Esophagus muscularis mucosa (tissue), 4 donors: ENCODE results near the gene OXER1. TPM values are rescaled to one million over a fixed set of nuclear protein-coding genes. Genes with fewer than 3 reads are reported as not detected.

Experiments
- DNase-seq: peaks from one replicate; pipeline ENCODE4 v3.0.0-alpha.2; 2017; ENCODE audit errors: extremely low spot score
- H3K27ac ChIP-seq, 4 donors: fragments of 200-600 bp; sonication (generic); replicated peaks in 1 of 4; 1 replicate in 3 of 4; 2 replicates in 1 of 4; pipeline ENCODE4 v1.5.1; 2016 to 2019; ENCODE audit warnings: mild to moderate bottlenecking in 1 of 4
- H3K27me3 ChIP-seq, 4 donors: fragments of 200-600 bp; sonication (generic); one replicate each; pipeline versions ENCODE4 v1.5.1 to v1.6.0; 2016 to 2019
- H3K36me3 ChIP-seq, 4 donors: fragments of 200-600 bp; sonication (generic); one replicate each; pipeline ENCODE4 v1.5.1; 2016 to 2019
- H3K4me1 ChIP-seq, 4 donors: fragments of 200-600 bp; sonication (generic); one replicate each; pipeline ENCODE4 v1.5.1; 2016 to 2019
- H3K4me3 ChIP-seq, 4 donors: fragments of 200-600 bp; sonication (generic); 1 replicate in 2 of 4; 2 replicates in 2 of 4; pipeline ENCODE4 v1.5.1; 2016 to 2019; ENCODE audit warnings: mild to moderate bottlenecking in 4 of 4, moderate library complexity in 1 of 4
- H3K9me3 ChIP-seq, 4 donors: fragments of 200-600 bp; sonication (generic); 1 replicate in 3 of 4; 2 replicates in 1 of 4; pipeline ENCODE4 v1.5.1; 2016 to 2019
- CTCF ChIP-seq, 3 experiments: fragments of 200-600 bp in 2 of 3; fragments of 450-650 bp in 1 of 3; sonication (generic) in 2 of 3; IDR thresholded peaks; one replicate each; pipeline ENCODE4 v1.5.1; 2017 to 2019; ENCODE audit warnings: antibody characterized with exemption in 3 of 3, mild to moderate bottlenecking in 2 of 3, moderate library complexity in 1 of 3
- EP300 ChIP-seq: sonication (generic); formaldehyde crosslinking; IDR thresholded peaks from one replicate; pipeline ENCODE4 v1.6.1; 2017; ENCODE audit warnings: antibody characterized with exemption
- POLR2A ChIP-seq: fragments of 450-650 bp; IDR thresholded peaks from one replicate; pipeline ENCODE4 v1.6.1; 2017; ENCODE audit warnings: antibody characterized with exemption, moderate library complexity, mild to moderate bottlenecking, low read depth
- POLR2AphosphoS5 ChIP-seq, 2 donors: sonication (generic); formaldehyde crosslinking; IDR thresholded peaks; one replicate each; pipeline ENCODE4 v1.6.1; 2017; ENCODE audit warnings: antibody characterized with exemption in 2 of 2
- WGBS: methylation state at CpG from one replicate; pipeline ENCODE4 v1.1.5; 2018; 5-methylcytosine and 5-hydroxymethylcytosine counted together
- intact Hi-C: fragments of 100-400 bp; cut with DNase I; formaldehyde crosslinking; loops from one replicate; pipeline ENCODE4 v1.15.1; 2023
- total RNA-seq, 4 donors: library from RNA; depleted of rRNA; stranded (reverse); fragments of >200 nt; gene quantifications; one replicate each; pipeline versions ENCODE4 v1.1.0 to v1.2.1, GENCODE V29; 2016

Gene OXER1
- total RNA-seq, 4 donors from 2014 or later, result 0.42 to 1.3 (median 0.61) TPM

GRCh38 chr2:42804891-42805290 lies 41.0 kb upstream of the OXER1 start:
- Histone ChIP-seq H3K36me3 (no peaks in the 10 kb centered on the region), H3K27ac (no peak overlapping the region), H3K9me3 (peaks cover 0 to under 1% (median 0%) of the 10 kb centered on the region in 4 donors), H3K27me3 (no peaks in the 10 kb centered on the region), H3K4me3 (no peak overlapping the region), H3K4me1 (peaks cover 5 to 23% (median 20%) of the 10 kb centered on the region in 4 donors)
- WGBS, result 80% methylated on average over 5 of the region's 5 CpGs
- DNase-seq, result no peak
- intact Hi-C loops, result no loop called here
- TF ChIP-seq POLR2AphosphoS5 (IDR thresholded peaks at IDR 0.05) (no peak), CTCF (IDR thresholded peaks at IDR 0.05) (no peak), EP300 (no peak), POLR2A (no peak)

- Histone ChIP-seq H3K4me1 (peaks cover 5 to 21% (median 19%) of the 10 kb centered on the region in 4 donors), H3K27ac (no peak overlapping the region), H3K27me3 (no peaks in the 10 kb centered on the region), H3K9me3 (no peaks in the 10 kb centered on the region), H3K36me3 (no peaks in the 10 kb centered on the region), H3K4me3 (no peak overlapping the region)
- 79% methylated on average over 3 of the region's 3 CpGs for WGBS
- TF ChIP-seq EP300, result no peak
- TF ChIP-seq CTCF (IDR thresholded peaks at IDR 0.05), result no peak
- TF ChIP-seq POLR2A, result no peak
- TF ChIP-seq POLR2AphosphoS5 (IDR thresholded peaks at IDR 0.05), result no peak
- DNase-seq, result no peak
- intact Hi-C loops, result no loop called here
Observed at GRCh38 chr2:42804338-42804737, 40.4 kb upstream of the OXER1 start.

- intact Hi-C loops, result no loop called here
- Histone ChIP-seq H3K4me3 (no peak overlapping the region), H3K4me1 (peaks cover 0 to 13% (median 11%) of the 10 kb centered on the region in 4 donors), H3K27ac (no peak overlapping the region), H3K27me3 (no peaks in the 10 kb centered on the region), H3K9me3 (no peaks in the 10 kb centered on the region), H3K36me3 (no peaks in the 10 kb centered on the region)
- TF ChIP-seq CTCF (IDR thresholded peaks at IDR 0.05), result no peak
- TF ChIP-seq POLR2AphosphoS5 (IDR thresholded peaks at IDR 0.05), result no peak
- TF ChIP-seq EP300, result no peak
- TF ChIP-seq POLR2A, result no peak
- 89% methylated on average over 6 of the region's 6 CpGs for WGBS
- no peak for DNase-seq
Observed at GRCh38 chr2:42802150-42802549, 38.2 kb upstream of the OXER1 start.

GRCh38 chr2:42801381-42801780 lies 37.4 kb upstream of the OXER1 start:
- Histone ChIP-seq H3K36me3 (no peaks in the 10 kb centered on the region), H3K27me3 (no peaks in the 10 kb centered on the region), H3K4me3 (no peak overlapping the region), H3K9me3 (no peaks in the 10 kb centered on the region), H3K4me1 (peaks cover 0 to 16% (median 12%) of the 10 kb centered on the region in 4 donors), H3K27ac (peak overlapping the region in 1 of 4 donors; percentile 29)
- no peak for DNase-seq
- TF ChIP-seq EP300, result no peak
- TF ChIP-seq POLR2A, result no peak
- no peak for TF ChIP-seq POLR2AphosphoS5 (IDR thresholded peaks at IDR 0.05)
- TF ChIP-seq CTCF (IDR thresholded peaks at IDR 0.05), result no peak
- intact Hi-C loops, result no loop called here
- 40% methylated on average over 4 of the region's 4 CpGs for WGBS

GRCh38 chr2:42800981-42801380 lies 37.0 kb upstream of the OXER1 start:
- no peak overlapping the region for H3K4me3 ChIP-seq
- no peaks in the 10 kb centered on the region for H3K36me3 ChIP-seq
- DNase-seq, result no peak
- 79% methylated on average over 2 of the region's 2 CpGs for WGBS
- intact Hi-C loops, result no loop called here
- H3K27ac ChIP-seq, result peak overlapping the region in 1 of 4 donors; percentile 29
- no peaks in the 10 kb centered on the region for H3K9me3 ChIP-seq
- H3K4me1 ChIP-seq, result peaks cover 0 to 20% (median 16%) of the 10 kb centered on the region in 4 donors
- TF ChIP-seq POLR2AphosphoS5 (IDR thresholded peaks at IDR 0.05) (no peak), CTCF (IDR thresholded peaks at IDR 0.05) (no peak), EP300 (no peak), POLR2A (no peak)
- no peaks in the 10 kb centered on the region for H3K27me3 ChIP-seq
